B cell (primary cell): ENCODE measurements around the gene EZH2.

Source experiments
- EZH2 ChIP-seq: IDR thresholded peaks from 2 replicates; pipeline ENCODE4 v1.6.1; 2012; ENCODE audit warnings: borderline replicate concordance, low read depth, mild to moderate bottlenecking, moderate library complexity, low read length; ENCODE audit not compliant: insufficient read depth, poor library complexity, severe bottlenecking
- TF ChIP-seq, protein P1 (sequence below): fragments of 200-600 bp; IDR thresholded peaks from one replicate; pipeline ENCODE4 v1.8.0; 2022; ENCODE audit warnings: antibody characterized with exemption, mild to moderate bottlenecking

GRCh38 chr7:148930335-148930734 is 46.2 kb upstream of the EZH2 start:
- TF ChIP-seq, protein P1, sequence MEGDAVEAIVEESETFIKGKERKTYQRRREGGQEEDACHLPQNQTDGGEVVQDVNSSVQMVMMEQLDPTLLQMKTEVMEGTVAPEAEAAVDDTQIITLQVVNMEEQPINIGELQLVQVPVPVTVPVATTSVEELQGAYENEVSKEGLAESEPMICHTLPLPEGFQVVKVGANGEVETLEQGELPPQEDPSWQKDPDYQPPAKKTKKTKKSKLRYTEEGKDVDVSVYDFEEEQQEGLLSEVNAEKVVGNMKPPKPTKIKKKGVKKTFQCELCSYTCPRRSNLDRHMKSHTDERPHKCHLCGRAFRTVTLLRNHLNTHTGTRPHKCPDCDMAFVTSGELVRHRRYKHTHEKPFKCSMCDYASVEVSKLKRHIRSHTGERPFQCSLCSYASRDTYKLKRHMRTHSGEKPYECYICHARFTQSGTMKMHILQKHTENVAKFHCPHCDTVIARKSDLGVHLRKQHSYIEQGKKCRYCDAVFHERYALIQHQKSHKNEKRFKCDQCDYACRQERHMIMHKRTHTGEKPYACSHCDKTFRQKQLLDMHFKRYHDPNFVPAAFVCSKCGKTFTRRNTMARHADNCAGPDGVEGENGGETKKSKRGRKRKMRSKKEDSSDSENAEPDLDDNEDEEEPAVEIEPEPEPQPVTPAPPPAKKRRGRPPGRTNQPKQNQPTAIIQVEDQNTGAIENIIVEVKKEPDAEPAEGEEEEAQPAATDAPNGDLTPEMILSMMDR: no peak
- TF ChIP-seq EZH2: no peak
